ENCODE data around the gene FAHD2A. TPM values are rescaled to one million over a fixed set of nuclear protein-coding genes. Genes with fewer than 3 reads are reported as not detected.

Gene FAHD2A
- total RNA-seq, 1 donor from 2014 or later, result 32.4 TPM

DNA sequence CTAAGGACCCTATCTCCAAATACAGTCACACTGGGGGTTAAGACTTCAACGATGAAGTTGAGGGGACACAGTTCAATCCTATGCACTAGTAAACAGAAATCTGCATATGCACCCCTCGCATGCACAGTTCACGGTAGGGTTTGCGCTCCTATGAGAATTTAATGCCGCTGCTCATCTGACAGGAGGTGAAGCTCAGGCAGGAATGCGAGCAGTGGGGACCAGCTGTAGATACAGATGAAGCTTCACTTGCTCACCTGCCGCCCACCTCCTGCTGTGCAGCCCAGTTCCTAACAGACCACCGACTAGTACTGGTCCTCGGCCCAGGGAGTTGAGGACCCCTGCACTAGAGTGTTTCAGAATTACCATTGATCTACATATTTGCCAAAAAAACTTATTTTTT is 40.0 kb upstream of the FAHD2A start:
- no peaks in the 10 kb centered on the region for H3K36me3 ChIP-seq
- no peak for DNase-seq
- no peak overlapping the region for H3K4me3 ChIP-seq
- no peaks in the 10 kb centered on the region for H3K27me3 ChIP-seq (ENCODE audit: low read depth)
- intact Hi-C loops (cut with micrococcal nuclease), result no loop called here
- H3K9me3 ChIP-seq (replicated peaks), result no peaks in the 10 kb centered on the region
- no peak overlapping the region for H3K27ac ChIP-seq (replicated peaks)
- TF ChIP-seq, protein P1, sequence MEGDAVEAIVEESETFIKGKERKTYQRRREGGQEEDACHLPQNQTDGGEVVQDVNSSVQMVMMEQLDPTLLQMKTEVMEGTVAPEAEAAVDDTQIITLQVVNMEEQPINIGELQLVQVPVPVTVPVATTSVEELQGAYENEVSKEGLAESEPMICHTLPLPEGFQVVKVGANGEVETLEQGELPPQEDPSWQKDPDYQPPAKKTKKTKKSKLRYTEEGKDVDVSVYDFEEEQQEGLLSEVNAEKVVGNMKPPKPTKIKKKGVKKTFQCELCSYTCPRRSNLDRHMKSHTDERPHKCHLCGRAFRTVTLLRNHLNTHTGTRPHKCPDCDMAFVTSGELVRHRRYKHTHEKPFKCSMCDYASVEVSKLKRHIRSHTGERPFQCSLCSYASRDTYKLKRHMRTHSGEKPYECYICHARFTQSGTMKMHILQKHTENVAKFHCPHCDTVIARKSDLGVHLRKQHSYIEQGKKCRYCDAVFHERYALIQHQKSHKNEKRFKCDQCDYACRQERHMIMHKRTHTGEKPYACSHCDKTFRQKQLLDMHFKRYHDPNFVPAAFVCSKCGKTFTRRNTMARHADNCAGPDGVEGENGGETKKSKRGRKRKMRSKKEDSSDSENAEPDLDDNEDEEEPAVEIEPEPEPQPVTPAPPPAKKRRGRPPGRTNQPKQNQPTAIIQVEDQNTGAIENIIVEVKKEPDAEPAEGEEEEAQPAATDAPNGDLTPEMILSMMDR (IDR thresholded peaks at IDR 0.05; ENCODE audit: borderline replicate concordance), result no peak
- H3K4me1 ChIP-seq, result no peaks in the 10 kb centered on the region

DNA sequence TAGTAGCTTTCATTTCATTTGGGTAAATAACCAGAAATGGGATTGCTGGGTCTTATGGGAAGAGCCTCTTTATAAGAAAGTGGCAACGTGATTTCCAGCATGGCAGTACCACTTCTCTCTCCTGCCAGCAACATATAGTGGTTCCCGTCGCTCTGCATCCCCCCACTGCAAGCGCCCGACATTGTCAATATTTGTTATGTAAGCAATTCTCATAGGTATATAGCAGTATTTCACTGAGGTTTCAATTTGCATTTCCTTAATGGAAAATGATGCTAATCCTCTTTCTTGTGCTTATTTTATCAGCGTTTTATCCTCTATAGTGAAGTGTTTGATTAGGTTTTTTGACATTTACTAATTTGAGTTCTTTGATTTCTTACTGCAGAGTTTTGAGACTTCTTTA is 36.0 kb upstream of the FAHD2A start:
- H3K9me3 ChIP-seq (replicated peaks), result peaks cover 11% of the 10 kb centered on the region
- H3K36me3 ChIP-seq, result no peaks in the 10 kb centered on the region
- DNase-seq, result peak; percentile 4
- H3K4me1 ChIP-seq, result no peaks in the 10 kb centered on the region
- H3K27ac ChIP-seq (replicated peaks), result no peak overlapping the region
- TF ChIP-seq, protein P1 (IDR thresholded peaks at IDR 0.05; ENCODE audit: borderline replicate concordance), result no peak
- intact Hi-C loops (cut with micrococcal nuclease), result no loop called here
- H3K27me3 ChIP-seq (ENCODE audit: low read depth), result no peaks in the 10 kb centered on the region
- H3K4me3 ChIP-seq, result no peak overlapping the region

DNA sequence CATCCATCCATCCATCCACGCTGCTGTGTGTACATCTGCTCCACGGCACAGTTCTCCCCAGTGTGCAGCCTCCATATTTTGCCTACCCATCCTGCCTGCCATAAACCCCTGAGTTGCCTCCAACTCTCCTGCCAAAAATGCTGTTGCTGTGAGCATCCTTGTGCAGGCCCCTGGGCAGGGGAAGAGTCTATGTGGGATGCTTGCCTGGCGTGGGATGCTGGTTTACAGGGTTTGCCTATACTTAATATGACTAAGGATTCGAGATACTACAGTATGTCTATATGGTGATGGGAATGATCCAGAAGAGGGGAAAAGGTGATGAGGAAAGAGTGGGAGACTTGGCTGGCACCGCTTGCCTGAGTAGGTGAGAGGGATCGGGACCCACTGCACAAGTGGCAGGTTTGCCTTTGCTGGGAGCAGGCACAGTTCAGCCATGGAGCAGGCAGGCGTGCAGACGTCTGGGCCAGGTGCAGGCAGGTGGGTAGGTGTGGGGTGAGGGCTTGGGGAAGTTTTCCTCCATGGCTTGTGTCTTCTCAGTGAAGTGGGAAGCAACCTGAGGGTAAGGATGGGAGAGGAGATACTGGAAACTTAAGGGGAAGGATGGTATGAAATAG is 30.2 kb upstream of the FAHD2A start:
- Histone ChIP-seq H3K27ac (replicated peaks) (no peak overlapping the region), H3K9me3 (replicated peaks) (peaks cover 11% of the 10 kb centered on the region), H3K4me3 (no peak overlapping the region), H3K36me3 (peaks cover 4% of the 10 kb centered on the region), H3K27me3 (ENCODE audit: low read depth) (peaks cover 3% of the 10 kb centered on the region), H3K4me1 (no peaks in the 10 kb centered on the region)
- intact Hi-C loops (cut with micrococcal nuclease), result no loop called here
- TF ChIP-seq, protein P1 (IDR thresholded peaks at IDR 0.05; ENCODE audit: borderline replicate concordance), result no peak
- DNase-seq, result peak; percentile 2

DNA sequence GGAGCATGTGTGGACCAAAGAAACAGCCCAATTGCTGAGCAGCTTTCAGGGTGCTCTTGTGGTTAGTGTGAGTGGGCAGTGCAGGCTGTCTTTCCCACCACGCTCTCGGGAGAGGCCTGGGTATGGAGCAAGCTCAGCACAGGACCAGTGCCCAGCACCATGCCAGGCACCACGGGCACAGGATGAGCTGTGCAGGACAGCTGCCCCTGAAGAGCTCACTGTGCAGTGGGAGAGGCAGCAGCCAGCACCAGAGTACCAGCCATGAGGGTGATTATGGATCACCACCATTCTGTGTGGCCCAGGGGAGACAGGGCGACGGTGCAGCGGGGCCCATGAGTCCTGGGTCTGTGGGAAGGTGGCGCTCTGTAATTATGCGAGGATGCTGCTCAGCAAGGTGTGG is 29.7 kb upstream of the FAHD2A start:
- H3K4me3 ChIP-seq, result no peak overlapping the region
- H3K27me3 ChIP-seq (ENCODE audit: low read depth), result peaks cover 3% of the 10 kb centered on the region
- peak; percentile 2 for DNase-seq
- H3K36me3 ChIP-seq, result peaks cover 5% of the 10 kb centered on the region
- H3K4me1 ChIP-seq, result no peaks in the 10 kb centered on the region
- no peak overlapping the region for H3K27ac ChIP-seq (replicated peaks)
- H3K9me3 ChIP-seq (replicated peaks), result peaks cover 11% of the 10 kb centered on the region
- intact Hi-C loops (cut with micrococcal nuclease), result no loop called here
- TF ChIP-seq, protein P1 (IDR thresholded peaks at IDR 0.05; ENCODE audit: borderline replicate concordance), result no peak

DNA sequence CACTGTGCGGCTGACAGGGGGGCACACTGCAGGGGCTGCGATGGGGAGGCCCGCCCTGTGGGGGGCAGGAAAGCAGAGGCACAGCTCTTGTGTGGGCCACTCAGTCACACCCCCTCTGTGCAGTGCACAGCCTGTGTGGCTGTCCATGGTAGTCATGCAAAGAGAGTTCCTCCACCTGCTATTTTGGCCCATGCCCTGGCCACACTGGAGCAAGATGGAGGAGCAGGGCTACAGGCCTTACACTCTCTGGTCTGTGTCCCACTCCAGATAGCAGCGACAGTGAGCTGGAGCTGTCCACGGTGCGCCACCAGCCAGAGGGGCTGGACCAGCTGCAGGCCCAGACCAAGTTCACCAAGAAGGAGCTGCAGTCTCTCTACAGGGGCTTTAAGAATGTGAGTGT is 28.5 kb upstream of the FAHD2A start:
- TF ChIP-seq, protein P1 (IDR thresholded peaks at IDR 0.05; ENCODE audit: borderline replicate concordance), result no peak
- Histone ChIP-seq H3K36me3 (peaks cover 5% of the 10 kb centered on the region), H3K27ac (replicated peaks) (no peak overlapping the region), H3K9me3 (replicated peaks) (peaks cover 11% of the 10 kb centered on the region), H3K27me3 (ENCODE audit: low read depth) (peaks cover 3% of the 10 kb centered on the region), H3K4me3 (no peak overlapping the region), H3K4me1 (no peaks in the 10 kb centered on the region)
- peak; percentile 10 for DNase-seq
- intact Hi-C loops (cut with micrococcal nuclease), result no loop called here
